Measurements from ENCODE around the gene SPTLC1. TPM values are rescaled to one million over a fixed set of nuclear protein-coding genes. Genes with fewer than 3 reads are reported as not detected.

The SPTLC1 gene
- polyA plus RNA-seq, 2 of the 4 experiments (the other 2 are of a cell fraction), result 63.7 to 122 TPM

GRCh38 chr9:92033991-92034390 is 81.2 kb downstream of the SPTLC1 start (continued):
- TF ChIP-seq JUN (IDR thresholded peaks at IDR 0.05) (no peak), POLR2AphosphoS2 (conservative IDR thresholded peaks at IDR 0.05; ENCODE audit: low read length) (no peak), KDM5A (IDR thresholded peaks at IDR 0.05) (no peak)

GRCh38 chr9:92033307-92033706 is 81.9 kb downstream of the SPTLC1 start:
- TF ChIP-seq ESRRA (IDR thresholded peaks at IDR 0.05; ENCODE audit: borderline replicate concordance, low read length) (no peak), HEYL (CRISPR knock-in tag; IDR thresholded peaks at IDR 0.05) (no peak), MAFK (IDR thresholded peaks at IDR 0.05; ENCODE audit: partially characterized antibody) (no peak), FOSL2 (IDR thresholded peaks at IDR 0.05) (no peak), FOSL2 (CRISPR knock-in tag; IDR thresholded peaks at IDR 0.05) (no peak), USF2 (IDR thresholded peaks at IDR 0.05) (no peak), REST (IDR thresholded peaks at IDR 0.05) (no peak), E2F6 (IDR thresholded peaks at IDR 0.05; ENCODE audit: borderline replicate concordance, low read depth) (no peak), RFX5 (IDR thresholded peaks at IDR 0.05) (no peak), KDM1A (IDR thresholded peaks at IDR 0.05; ENCODE audit: low read depth) (no peak)
- no peak overlapping the region for H3K4me3 ChIP-seq
- FAIRE-seq, result no peak
- WGBS (ENCODE audit: missing lambda C conversion rate), result 98% methylated on average over 5 of the region's 5 CpGs
- no peaks in the 10 kb centered on the region for H3K9me3 ChIP-seq
- CTCF ChIA-PET, result no interaction called here
- POLR2A ChIA-PET, result no interaction called here
- H3K4me2 ChIP-seq, result no peak overlapping the region
- H3K27ac ChIP-seq, result no peak overlapping the region
- ATAC-seq, result no peak
- DNase-seq (ENCODE audit: low read depth in 1 of 2, low spot score in 1 of 2), result no peak
- H3K4me1 ChIP-seq, result no peaks in the 10 kb centered on the region

- ChIA-PET CTCF (no interaction called here), POLR2A (no interaction called here)
- DNase-seq (ENCODE audit: low read depth in 1 of 2, low spot score in 1 of 2) (no peak), FAIRE-seq (no peak), ATAC-seq (no peak)
- no peaks in the 10 kb centered on the region for H3K9me3 ChIP-seq
- H3K4me3 ChIP-seq, result no peak overlapping the region
- TF ChIP-seq KDM1A (IDR thresholded peaks at IDR 0.05; ENCODE audit: low read depth) (no peak), HMGXB4 (CRISPR knock-in tag; IDR thresholded peaks at IDR 0.05; ENCODE audit: borderline replicate concordance) (no peak), MYC (IDR thresholded peaks at IDR 0.05; ENCODE audit: borderline replicate concordance, low read length) (no peak), NR3C1 (IDR thresholded peaks at IDR 0.05) (no peak), ESRRA (IDR thresholded peaks at IDR 0.05; ENCODE audit: borderline replicate concordance, low read length) (no peak), CHD2 (IDR thresholded peaks at IDR 0.05; ENCODE audit: low read length, partially characterized antibody) (no peak), FOXS1 (CRISPR knock-in tag; IDR thresholded peaks at IDR 0.05) (no peak), HES2 (IDR thresholded peaks at IDR 0.05) (no peak), HEYL (CRISPR knock-in tag; IDR thresholded peaks at IDR 0.05) (no peak), FOSL2 (IDR thresholded peaks at IDR 0.05) (no peak), FOSL2 (CRISPR knock-in tag; IDR thresholded peaks at IDR 0.05) (no peak), HOXA7 (CRISPR knock-in tag; IDR thresholded peaks at IDR 0.05) (no peak)
- 96% methylated on average over 5 of the region's 5 CpGs for WGBS (ENCODE audit: missing lambda C conversion rate)
- H3K27ac ChIP-seq, result no peak overlapping the region
- H3K4me2 ChIP-seq, result no peak overlapping the region
- H3K4me1 ChIP-seq, result no peaks in the 10 kb centered on the region
These were observed 82.3 kb downstream of the SPTLC1 start for GRCh38 chr9:92032891-92033290.
